Measurements from ENCODE around the gene TNFRSF8. TPM values are rescaled to one million over a fixed set of nuclear protein-coding genes. Genes with fewer than 3 reads are reported as not detected.

Gene TNFRSF8
- polyA plus RNA-seq, 1 of the 3 experiments (the other 2 are of a cell fraction), result 0.07 TPM

DNA sequence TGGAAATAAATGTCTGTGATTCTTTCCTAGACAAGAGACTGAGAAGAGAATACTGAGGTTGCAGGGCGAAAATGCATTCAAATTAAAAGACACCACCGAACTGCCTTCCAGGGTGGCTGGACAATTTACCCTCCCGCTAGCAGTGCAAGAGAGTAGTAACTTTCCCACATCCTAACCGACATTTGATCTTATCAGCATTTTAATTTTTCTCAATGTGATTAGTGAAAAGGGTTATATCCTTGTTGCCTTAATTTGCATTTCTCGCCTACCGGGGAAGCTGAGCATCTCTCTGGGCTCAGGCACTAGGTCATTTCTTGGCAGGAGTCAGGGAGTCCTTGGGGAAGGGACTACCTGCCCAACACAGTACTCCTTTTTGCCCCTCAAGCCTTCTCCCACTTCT lies 2.8 kb downstream of the TNFRSF8 start (continued):
- TF ChIP-seq, protein P1, sequence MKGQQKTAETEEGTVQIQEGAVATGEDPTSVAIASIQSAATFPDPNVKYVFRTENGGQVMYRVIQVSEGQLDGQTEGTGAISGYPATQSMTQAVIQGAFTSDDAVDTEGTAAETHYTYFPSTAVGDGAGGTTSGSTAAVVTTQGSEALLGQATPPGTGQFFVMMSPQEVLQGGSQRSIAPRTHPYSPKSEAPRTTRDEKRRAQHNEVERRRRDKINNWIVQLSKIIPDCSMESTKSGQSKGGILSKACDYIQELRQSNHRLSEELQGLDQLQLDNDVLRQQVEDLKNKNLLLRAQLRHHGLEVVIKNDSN (IDR thresholded peaks at IDR 0.05; ENCODE audit: borderline replicate concordance, low read depth), result no peak
- TF ChIP-seq TAF1 (IDR thresholded peaks at IDR 0.05; ENCODE audit: borderline replicate concordance, low read depth, low read length) (no peak), FOXM1 (IDR thresholded peaks at IDR 0.05; ENCODE audit: low read depth) (no peak), RFX5 (IDR thresholded peaks at IDR 0.05; ENCODE audit: low read length) (no peak), RXRA (IDR thresholded peaks at IDR 0.05; ENCODE audit: borderline replicate concordance, low read depth) (no peak), GABPA (IDR thresholded peaks at IDR 0.05; ENCODE audit: low read depth) (no peak), GATA2 (CRISPR knock-in tag; IDR thresholded peaks at IDR 0.05) (no peak), RAD21 (IDR thresholded peaks at IDR 0.05; ENCODE audit: low read length) (no peak)

DNA sequence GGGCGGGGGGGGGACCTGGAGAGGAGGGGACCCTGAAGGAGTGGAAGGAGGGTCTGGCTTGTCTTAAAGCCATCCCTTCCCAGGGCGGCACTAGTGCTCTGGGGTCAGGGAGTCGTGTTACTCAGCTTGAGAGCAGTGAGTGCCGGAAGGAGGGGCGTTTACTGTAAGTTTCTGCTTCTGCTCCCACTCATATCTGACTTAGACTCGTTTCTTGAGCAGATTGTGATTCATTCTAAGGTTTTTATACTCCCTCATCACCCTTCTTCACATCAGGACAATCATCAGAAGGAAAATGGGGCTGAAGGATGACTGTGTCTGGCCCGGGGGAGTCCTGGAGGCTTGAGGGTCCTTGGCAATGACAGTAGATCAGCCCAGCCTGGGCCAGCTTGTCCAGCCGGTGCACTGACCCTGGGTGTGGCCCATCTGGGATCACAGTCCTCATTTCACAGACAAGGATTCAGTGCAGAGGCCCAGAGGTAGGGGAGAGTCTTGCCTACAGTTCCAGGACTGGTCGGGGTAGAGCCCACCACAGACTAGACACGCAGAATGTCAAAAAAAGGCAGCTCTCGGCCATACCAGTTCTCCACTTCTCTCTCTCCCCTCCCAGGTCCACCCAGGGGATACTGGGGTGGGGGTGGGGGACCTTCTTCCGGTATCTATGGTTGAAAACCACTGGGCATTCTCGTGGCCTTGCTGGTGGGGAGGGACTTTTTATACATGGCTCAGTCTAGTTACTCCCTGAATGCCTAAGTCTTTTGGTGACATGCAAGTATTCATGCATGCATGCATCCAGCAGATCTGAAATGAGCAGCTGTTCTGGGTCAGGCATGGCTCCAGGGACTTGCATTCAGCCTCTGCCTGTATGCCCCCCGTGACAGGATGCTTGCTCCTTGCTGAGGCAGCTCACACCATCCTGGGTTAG lies 5.1 kb downstream of the TNFRSF8 start:
- no peaks in the 10 kb centered on the region for H3K79me2 ChIP-seq (ENCODE audit: insufficient read depth)
- H3F3A ChIP-seq (replicated peaks; ENCODE audit: insufficient read depth), result no peaks in the 10 kb centered on the region
- TF ChIP-seq TAF1 (IDR thresholded peaks at IDR 0.05; ENCODE audit: borderline replicate concordance, low read depth, low read length) (no peak), POLR2AphosphoS5 (IDR thresholded peaks at IDR 0.05; ENCODE audit: low read depth, low read length) (no peak), MEF2A (IDR thresholded peaks at IDR 0.05; ENCODE audit: borderline replicate concordance, low read depth) (no peak)
- no peaks in the 10 kb centered on the region for H4K20me1 ChIP-seq (ENCODE audit: insufficient read depth)
- H3K27ac ChIP-seq (ENCODE audit: low read depth in 2 of 2, low read length in 1 of 2), result no peak overlapping the region
- no peak overlapping the region for H2AFZ ChIP-seq (ENCODE audit: low read depth)
- no peaks in the 10 kb centered on the region for H3K36me3 ChIP-seq (replicated peaks in 1 of 2; ENCODE audit: control insufficient read depth in 1 of 2, insufficient read depth in 2 of 2, low read length in 1 of 2)
- H3K9me3 ChIP-seq, result no peaks in the 10 kb centered on the region
- H3K9ac ChIP-seq, result no peak overlapping the region
- H3K4me3 ChIP-seq (ENCODE audit: low read depth in 2 of 2, low read length in 1 of 2), result no peak overlapping the region
- CTCF ChIA-PET, result interaction anchor here (1.5 to 1.8 kb wide), 2 partner anchors 11 to 56 kb away, joined by 4 to 7 read pairs; no protein-coding TSS in a partner anchor
- H3K4me2 ChIP-seq, result no peak overlapping the region
- WGBS (ENCODE audit: low lambda C conversion rate), result 51% methylated on average over 8 of the region's 14 CpGs
- DNase-seq, result no peak
- peaks cover 30% of the 10 kb centered on the region for H3K27me3 ChIP-seq (ENCODE audit: insufficient read depth)
- H3K4me1 ChIP-seq (ENCODE audit: control insufficient read depth in 1 of 2, insufficient read depth in 2 of 2, low read depth in 1 of 2, low read length in 1 of 2), result peaks cover 4 to 5% of the 10 kb centered on the region in 2 experiments; a peak in 2 of 4 replicates
- H3K9me2 ChIP-seq, result no peaks in the 10 kb centered on the region
- POLR2A ChIA-PET, result no interaction called here

DNA sequence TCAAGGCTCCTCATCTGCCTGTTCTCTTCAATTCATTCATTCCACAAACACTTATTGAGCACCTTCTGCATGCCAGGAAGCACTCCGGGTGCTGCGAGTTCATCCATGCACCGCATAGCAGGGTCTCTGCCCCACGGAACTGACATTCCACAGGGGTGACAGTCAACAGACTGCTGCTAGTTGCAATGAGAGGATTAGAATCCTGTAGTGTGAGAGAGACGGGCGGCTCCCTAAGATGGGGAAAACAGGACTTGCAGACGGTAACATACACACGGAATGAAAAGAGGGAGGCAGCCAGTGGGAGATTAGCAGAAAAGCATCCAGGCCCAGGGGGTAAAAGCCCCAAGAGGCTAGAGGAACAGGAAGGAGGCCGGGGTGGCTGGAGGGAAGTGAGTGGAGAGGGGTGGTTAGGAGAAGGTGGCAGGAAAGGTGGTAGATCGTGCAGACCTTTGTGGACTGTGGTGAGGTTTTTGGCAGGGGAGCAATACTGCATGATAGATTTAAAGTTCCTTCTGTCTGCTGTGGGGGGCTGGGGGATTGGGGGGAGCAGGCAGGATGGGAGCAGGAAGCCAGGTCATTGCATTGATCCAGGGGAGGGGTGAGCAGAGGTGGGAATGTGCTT lies 6.6 kb downstream of the TNFRSF8 start:
- Histone ChIP-seq H3K27me3 (ENCODE audit: insufficient read depth) (peaks cover 14% of the 10 kb centered on the region; the same call in 1 of the 2 replicates), H3K4me3 (ENCODE audit: low read depth in 2 of 2, low read length in 1 of 2) (no peak overlapping the region), H3K9ac (no peak overlapping the region), H3K36me3 (replicated peaks in 1 of 2; ENCODE audit: control insufficient read depth in 1 of 2, insufficient read depth in 2 of 2, low read length in 1 of 2) (no peaks in the 10 kb centered on the region), H4K20me1 (ENCODE audit: insufficient read depth) (no peaks in the 10 kb centered on the region), H3K4me2 (no peak overlapping the region), H3F3A (replicated peaks; ENCODE audit: insufficient read depth) (no peaks in the 10 kb centered on the region), H3K4me1 (ENCODE audit: control insufficient read depth in 1 of 2, insufficient read depth in 2 of 2, low read depth in 1 of 2, low read length in 1 of 2) (no peaks in the 10 kb centered on the region), H3K9me2 (no peaks in the 10 kb centered on the region), H2AFZ (ENCODE audit: low read depth) (no peak overlapping the region), H3K9me3 (no peaks in the 10 kb centered on the region), H3K27ac (ENCODE audit: low read depth in 2 of 2, low read length in 1 of 2) (no peak overlapping the region), H3K79me2 (ENCODE audit: insufficient read depth) (no peaks in the 10 kb centered on the region)
- no peak for DNase-seq
- WGBS (ENCODE audit: low lambda C conversion rate), result 75% methylated on average over 10 of the region's 10 CpGs
- CTCF ChIA-PET, result no interaction called here
- TF ChIP-seq TAF1 (IDR thresholded peaks at IDR 0.05; ENCODE audit: borderline replicate concordance, low read depth, low read length), result no peak
- TF ChIP-seq TCF12 (IDR thresholded peaks at IDR 0.05), result no peak
- TF ChIP-seq FOXM1 (IDR thresholded peaks at IDR 0.05; ENCODE audit: low read depth), result no peak
- TF ChIP-seq, protein P2, sequence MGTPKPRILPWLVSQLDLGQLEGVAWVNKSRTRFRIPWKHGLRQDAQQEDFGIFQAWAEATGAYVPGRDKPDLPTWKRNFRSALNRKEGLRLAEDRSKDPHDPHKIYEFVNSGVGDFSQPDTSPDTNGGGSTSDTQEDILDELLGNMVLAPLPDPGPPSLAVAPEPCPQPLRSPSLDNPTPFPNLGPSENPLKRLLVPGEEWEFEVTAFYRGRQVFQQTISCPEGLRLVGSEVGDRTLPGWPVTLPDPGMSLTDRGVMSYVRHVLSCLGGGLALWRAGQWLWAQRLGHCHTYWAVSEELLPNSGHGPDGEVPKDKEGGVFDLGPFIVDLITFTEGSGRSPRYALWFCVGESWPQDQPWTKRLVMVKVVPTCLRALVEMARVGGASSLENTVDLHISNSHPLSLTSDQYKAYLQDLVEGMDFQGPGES (IDR thresholded peaks at IDR 0.05; ENCODE audit: low read depth, low read length), result no peak
- no peak for TF ChIP-seq ELF1 (IDR thresholded peaks at IDR 0.05)
- no peak for TF ChIP-seq FOXJ3 (CRISPR knock-in tag; IDR thresholded peaks at IDR 0.05)
- TF ChIP-seq, protein P1 (IDR thresholded peaks at IDR 0.05; ENCODE audit: borderline replicate concordance, low read depth), result no peak
- TF ChIP-seq, protein P3, sequence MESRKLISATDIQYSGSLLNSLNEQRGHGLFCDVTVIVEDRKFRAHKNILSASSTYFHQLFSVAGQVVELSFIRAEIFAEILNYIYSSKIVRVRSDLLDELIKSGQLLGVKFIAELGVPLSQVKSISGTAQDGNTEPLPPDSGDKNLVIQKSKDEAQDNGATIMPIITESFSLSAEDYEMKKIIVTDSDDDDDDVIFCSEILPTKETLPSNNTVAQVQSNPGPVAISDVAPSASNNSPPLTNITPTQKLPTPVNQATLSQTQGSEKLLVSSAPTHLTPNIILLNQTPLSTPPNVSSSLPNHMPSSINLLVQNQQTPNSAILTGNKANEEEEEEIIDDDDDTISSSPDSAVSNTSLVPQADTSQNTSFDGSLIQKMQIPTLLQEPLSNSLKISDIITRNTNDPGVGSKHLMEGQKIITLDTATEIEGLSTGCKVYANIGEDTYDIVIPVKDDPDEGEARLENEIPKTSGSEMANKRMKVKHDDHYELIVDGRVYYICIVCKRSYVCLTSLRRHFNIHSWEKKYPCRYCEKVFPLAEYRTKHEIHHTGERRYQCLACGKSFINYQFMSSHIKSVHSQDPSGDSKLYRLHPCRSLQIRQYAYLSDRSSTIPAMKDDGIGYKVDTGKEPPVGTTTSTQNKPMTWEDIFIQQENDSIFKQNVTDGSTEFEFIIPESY (IDR thresholded peaks at IDR 0.05; ENCODE audit: borderline replicate concordance, low read depth), result no peak
- no peak for TF ChIP-seq YY1 (IDR thresholded peaks at IDR 0.05; ENCODE audit: low read depth)
- no peak for TF ChIP-seq GATA2 (CRISPR knock-in tag; IDR thresholded peaks at IDR 0.05)
- no peak for TF ChIP-seq SMC3 (IDR thresholded peaks at IDR 0.05; ENCODE audit: low read depth, low read length)
- POLR2A ChIA-PET, result no interaction called here
